K562 (cell line): ENCODE data around the gene SLC1A5. TPM values are rescaled to one million over a fixed set of nuclear protein-coding genes. Genes with fewer than 3 reads are reported as not detected.

Experiments used
- BRCA1 ChIP-seq, 2 experiments: fragments of 450-650 bp in 1 of 2; sonication (generic) in 1 of 2; formaldehyde crosslinking in 1 of 2; IDR thresholded peaks; 2 replicates each; pipeline versions ENCODE4 v1.5.0 to v1.6.1; 2017 to 2020; ENCODE audit warnings: mild to moderate bottlenecking in 1 of 2, missing genetic modification reagents in 1 of 2
- CSDE1 ChIP-seq, 2 experiments: fragments of 450-650 bp; IDR thresholded peaks; 2 replicates each; pipeline ENCODE4 v1.6.1; 2016; ENCODE audit warnings: mild to moderate bottlenecking in 1 of 2
- FOXK2 ChIP-seq, 2 experiments: fragments of 450-650 bp; IDR thresholded peaks in 1 of 2; conservative IDR thresholded peaks in 1 of 2; 2 replicates each; pipeline ENCODE4 v1.6.1; 2016; ENCODE audit warnings: low read depth in 2 of 2, mild to moderate bottlenecking in 1 of 2
- MYBL2 ChIP-seq, 2 experiments: fragments of 450-650 bp in 1 of 2; sonication (generic) in 1 of 2; formaldehyde crosslinking in 1 of 2; IDR thresholded peaks; 2 replicates each; pipeline versions ENCODE4 v1.6.1 to v1.8.1; 2017 to 2022; ENCODE audit warnings: borderline replicate concordance in 1 of 2, inconsistent platforms in 1 of 2, low read depth in 1 of 2, mild to moderate bottlenecking in 1 of 2, missing genetic modification reagents in 1 of 2, moderate library complexity in 1 of 2
- NCOA4 ChIP-seq: fragments of 450-650 bp; IDR thresholded peaks from 2 replicates; pipeline ENCODE4 v1.6.1; 2018; ENCODE audit warnings: mild to moderate bottlenecking; ENCODE audit not compliant: partially characterized antibody
- OTX1 ChIP-seq: fragments of 450-650 bp; formaldehyde crosslinking; IDR thresholded peaks from 2 replicates; pipeline ENCODE4 v1.4.0; 2022; ENCODE audit warnings: mild to moderate bottlenecking
- PCBP1 ChIP-seq: fragments of 200-400 bp; formaldehyde crosslinking; IDR thresholded peaks from 2 replicates; pipeline ENCODE4 v1.6.1; 2018; ENCODE audit warnings: mild to moderate bottlenecking, low read depth, low read length; ENCODE audit not compliant: poor library complexity, severe bottlenecking
- PHB ChIP-seq: fragments of 250-450 bp; sonication (Bioruptor Pico); IDR thresholded peaks from 2 replicates; pipeline ENCODE4 v1.5.0; 2021
- RAD51 ChIP-seq: fragments of 450-650 bp; IDR thresholded peaks from 2 replicates; pipeline ENCODE4 v1.7.1; 2016; ENCODE audit warnings: low read depth, mild to moderate bottlenecking, borderline replicate concordance
- RB1 ChIP-seq: fragments of 450-650 bp; IDR thresholded peaks from 2 replicates; pipeline ENCODE4 v1.6.1; 2017; ENCODE audit warnings: low read depth, mild to moderate bottlenecking
- SMAD1 ChIP-seq: fragments of 150-350 bp; IDR thresholded peaks from 2 replicates; pipeline ENCODE4 v1.6.1; 2014; ENCODE audit warnings: low read length, low read depth; ENCODE audit not compliant: partially characterized antibody
- SMARCB1 ChIP-seq: IDR thresholded peaks from 2 replicates; pipeline ENCODE4 v1.6.1; 2011; ENCODE audit warnings: improper control_type of control experiment, low read depth; ENCODE audit not compliant: insufficient read length
- TCF3 ChIP-seq: sonication (generic); formaldehyde crosslinking; IDR thresholded peaks from 2 replicates; pipeline ENCODE4 v1.4.0; 2020; ENCODE audit warnings: mild to moderate bottlenecking, missing genetic modification reagents
- TFAP4 ChIP-seq: sonication (generic); formaldehyde crosslinking; IDR thresholded peaks from 2 replicates; pipeline ENCODE4 v1.8.0; 2022; ENCODE audit warnings: missing genetic modification reagents, mild to moderate bottlenecking, moderate library complexity, borderline replicate concordance
- TOE1 ChIP-seq, 2 experiments: fragments of 450-650 bp in 1 of 2; sonication (generic) in 1 of 2; formaldehyde crosslinking in 1 of 2; IDR thresholded peaks; 2 replicates each; pipeline versions ENCODE4 v1.7.1 to v1.8.0; 2016 to 2022; ENCODE audit warnings: borderline replicate concordance in 2 of 2, mild to moderate bottlenecking in 2 of 2, antibody characterized with exemption in 1 of 2, inconsistent platforms in 1 of 2, low read depth in 1 of 2, missing genetic modification reagents in 1 of 2, moderate library complexity in 1 of 2
- YY1 ChIP-seq, 3 experiments: IDR thresholded peaks; 2 replicates each; pipeline ENCODE4 v1.6.1; 2011; ENCODE audit warnings: low read length in 2 of 3, mild to moderate bottlenecking in 2 of 3, moderate library complexity in 2 of 3, borderline replicate concordance in 1 of 3, control low read depth in 1 of 3, low read depth in 1 of 3; ENCODE audit not compliant: insufficient read depth in 3 of 3, insufficient replicate concordance in 2 of 3, control insufficient read depth in 1 of 3, insufficient read length in 1 of 3; ENCODE audit errors: extremely low read depth in 1 of 3
- ZNF644 ChIP-seq: fragments of 200-800 bp; sonication (Bioruptor generic); IDR thresholded peaks from 2 replicates; pipeline ENCODE4 v1.6.1; 2016; ENCODE audit warnings: low read depth, missing genetic modification characterization, missing compliant biosample characterization
- polyA plus RNA-seq, 8 experiments: library from polyadenylated mRNA; depleted of rRNA in 4 of 8; stranded (reverse) in 5 of 8; unstranded in 3 of 8; fragments of >200 nt; fragmentation: Nextera tagmentation in 2 of 8; fragmentation: Illumina TruSeq in 1 of 8; extraction: Ambion mirVana in 2 of 8; extraction: Trizol in 1 of 8; gene quantifications; 2 replicates each; pipeline versions ENCODE4 v1.2.1 to v1.2.3, GENCODE V29; 2011 to 2014; ENCODE audit warnings: inconsistent platforms in 1 of 8, missing spikeins in 1 of 8
- total RNA-seq, 7 experiments: library from RNA; depleted of rRNA in 6 of 7; stranded (reverse); fragments of >200 nt in 6 of 7; fragmentation: Illumina TruSeq in 2 of 7; extraction: Trizol in 2 of 7; gene quantifications; 2 replicates each; pipeline versions ENCODE4 v1.2.1 to v1.2.3, GENCODE V29; 2011 to 2021; ENCODE audit warnings: low replicate concordance in 1 of 7
- TF ChIP-seq, protein P1 (sequence below), 2 experiments: IDR thresholded peaks in 1 of 2; conservative IDR thresholded peaks in 1 of 2; 2 replicates each; pipeline ENCODE4 v1.6.1; 2016; ENCODE audit warnings: low read depth in 2 of 2, mild to moderate bottlenecking in 1 of 2, missing compliant biosample characterization in 1 of 2, missing genetic modification characterization in 1 of 2, moderate library complexity in 1 of 2
- TF ChIP-seq, protein P2 (sequence below), 3 experiments: IDR thresholded peaks in 2 of 3; conservative IDR thresholded peaks in 1 of 3; 2 replicates each; pipeline ENCODE4 v1.5.1; 2011 to 2012; ENCODE audit warnings: low read length in 3 of 3, mild to moderate bottlenecking in 3 of 3, control low read depth in 2 of 3, improper control_type of control experiment in 1 of 3, inconsistent platforms in 1 of 3, low read depth in 1 of 3, mixed read lengths in 1 of 3, moderate library complexity in 1 of 3; ENCODE audit not compliant: insufficient read depth in 2 of 3

Gene SLC1A5
- total and polyA plus RNA-seq, 9 of the 15 experiments (the other 6 are each of a cell fraction or from before 2014, with no cell fraction given): 31.2 to 417 (median 134) TPM

DNA sequence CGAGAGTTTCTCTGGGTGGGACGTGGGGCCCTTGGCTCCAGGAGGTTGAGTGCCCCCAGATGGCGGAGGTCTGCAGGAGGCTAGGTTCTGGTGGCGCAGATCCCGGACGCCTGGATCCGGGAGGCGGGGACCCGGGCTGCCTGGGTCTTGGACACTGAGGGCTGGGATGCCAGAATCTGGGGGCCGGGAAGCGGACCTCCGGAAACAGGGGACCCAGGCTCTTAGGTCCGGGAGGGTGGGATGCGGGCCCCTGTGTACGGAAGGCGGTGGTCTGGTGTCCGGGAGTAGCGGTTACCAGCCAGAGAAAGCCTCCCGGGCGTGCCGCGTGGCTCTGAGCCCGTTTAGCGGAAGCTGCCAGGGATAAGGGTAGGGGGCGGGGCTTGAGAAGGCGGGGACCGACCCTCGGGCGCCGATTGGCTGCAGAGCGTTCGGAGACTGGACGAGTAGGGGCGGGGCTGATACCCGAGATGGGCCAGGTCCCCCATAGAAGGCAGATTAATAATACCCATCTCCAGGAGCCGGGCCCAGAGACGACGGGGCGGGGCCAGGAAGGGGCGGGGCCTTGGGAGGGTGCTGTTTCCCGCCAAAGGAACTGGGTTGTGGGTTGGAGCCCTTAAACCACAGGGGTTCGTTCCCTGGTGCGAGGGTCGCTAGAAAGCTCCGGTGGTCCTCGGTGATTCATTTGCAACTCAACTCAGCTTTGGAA lies at the start of gene SLC1A5 (continued):
- peak; percentile 74 for TF ChIP-seq TOE1 (IDR thresholded peaks at IDR 0.05; ENCODE audit: borderline replicate concordance)
- TF ChIP-seq TOE1 (CRISPR knock-in tag; IDR thresholded peaks at IDR 0.05; ENCODE audit: borderline replicate concordance, low read depth): no peak
- TF ChIP-seq, protein P1, sequence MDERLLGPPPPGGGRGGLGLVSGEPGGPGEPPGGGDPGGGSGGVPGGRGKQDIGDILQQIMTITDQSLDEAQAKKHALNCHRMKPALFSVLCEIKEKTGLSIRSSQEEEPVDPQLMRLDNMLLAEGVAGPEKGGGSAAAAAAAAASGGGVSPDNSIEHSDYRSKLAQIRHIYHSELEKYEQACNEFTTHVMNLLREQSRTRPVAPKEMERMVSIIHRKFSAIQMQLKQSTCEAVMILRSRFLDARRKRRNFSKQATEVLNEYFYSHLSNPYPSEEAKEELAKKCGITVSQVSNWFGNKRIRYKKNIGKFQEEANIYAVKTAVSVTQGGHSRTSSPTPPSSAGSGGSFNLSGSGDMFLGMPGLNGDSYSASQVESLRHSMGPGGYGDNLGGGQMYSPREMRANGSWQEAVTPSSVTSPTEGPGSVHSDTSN (CRISPR knock-in tag; IDR thresholded peaks at IDR 0.05; ENCODE audit: low read depth): no peak
- TF ChIP-seq, protein P1 (tag; conservative IDR thresholded peaks at IDR 0.05; ENCODE audit: low read depth): no peak
- TF ChIP-seq, protein P2, sequence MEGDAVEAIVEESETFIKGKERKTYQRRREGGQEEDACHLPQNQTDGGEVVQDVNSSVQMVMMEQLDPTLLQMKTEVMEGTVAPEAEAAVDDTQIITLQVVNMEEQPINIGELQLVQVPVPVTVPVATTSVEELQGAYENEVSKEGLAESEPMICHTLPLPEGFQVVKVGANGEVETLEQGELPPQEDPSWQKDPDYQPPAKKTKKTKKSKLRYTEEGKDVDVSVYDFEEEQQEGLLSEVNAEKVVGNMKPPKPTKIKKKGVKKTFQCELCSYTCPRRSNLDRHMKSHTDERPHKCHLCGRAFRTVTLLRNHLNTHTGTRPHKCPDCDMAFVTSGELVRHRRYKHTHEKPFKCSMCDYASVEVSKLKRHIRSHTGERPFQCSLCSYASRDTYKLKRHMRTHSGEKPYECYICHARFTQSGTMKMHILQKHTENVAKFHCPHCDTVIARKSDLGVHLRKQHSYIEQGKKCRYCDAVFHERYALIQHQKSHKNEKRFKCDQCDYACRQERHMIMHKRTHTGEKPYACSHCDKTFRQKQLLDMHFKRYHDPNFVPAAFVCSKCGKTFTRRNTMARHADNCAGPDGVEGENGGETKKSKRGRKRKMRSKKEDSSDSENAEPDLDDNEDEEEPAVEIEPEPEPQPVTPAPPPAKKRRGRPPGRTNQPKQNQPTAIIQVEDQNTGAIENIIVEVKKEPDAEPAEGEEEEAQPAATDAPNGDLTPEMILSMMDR (IDR thresholded peaks at IDR 0.05 in 2 of 3, conservative IDR thresholded peaks at IDR 0.05 in 1 of 3; ENCODE audit: insufficient read depth in 2 of 3, low read depth in 1 of 3, low read length in 3 of 3): 0 out of 6 replicates have a peak, but pooled peaks of 1 of the 3 experiments have one; percentile 5
- TF ChIP-seq MYBL2 (IDR thresholded peaks at IDR 0.05; ENCODE audit: low read depth): no peak
- no peak for TF ChIP-seq MYBL2 (CRISPR knock-in tag; IDR thresholded peaks at IDR 0.05; ENCODE audit: borderline replicate concordance)
- peak in 1 of 2 experiments; percentile 67; a peak in 2 of 4 replicates for TF ChIP-seq CSDE1 (IDR thresholded peaks at IDR 0.05)
- TF ChIP-seq SMARCB1: no peak
- TF ChIP-seq SMAD1: peak; percentile 97
- no peak for TF ChIP-seq RAD51
- TF ChIP-seq NCOA4: no peak
- peak; percentile 92; the same call in 1 of the 2 replicates for TF ChIP-seq PHB
- TF ChIP-seq YY1 (IDR thresholded peaks at IDR 0.05; ENCODE audit: borderline replicate concordance in 1 of 3, control insufficient read depth in 1 of 3, extremely low read depth in 1 of 3, insufficient read depth in 3 of 3, insufficient read length in 1 of 3, insufficient replicate concordance in 2 of 3, low read depth in 1 of 3, low read length in 2 of 3): peak in 1 of 3 experiments; percentile 45
- TF ChIP-seq TCF3 (CRISPR knock-in tag): no peak; the same call in 1 of the 2 replicates
- peak; percentile 66 for TF ChIP-seq RB1
- peak; percentile 23 for TF ChIP-seq PCBP1
- no peak for TF ChIP-seq BRCA1 (IDR thresholded peaks at IDR 0.05)
- TF ChIP-seq BRCA1 (CRISPR knock-in tag; IDR thresholded peaks at IDR 0.05): no peak
- peak; percentile 85 for TF ChIP-seq TFAP4 (CRISPR knock-in tag)
- peak; percentile 25; the same call in 1 of the 2 replicates for TF ChIP-seq ZNF644 (tag)
- peak; percentile 41 to 70; a peak in 3 of 4 replicates for TF ChIP-seq FOXK2 (conservative IDR thresholded peaks at IDR 0.05 in 1 of 2, IDR thresholded peaks at IDR 0.05 in 1 of 2; ENCODE audit: low read depth in 2 of 2)
- TF ChIP-seq OTX1 (CRISPR knock-in tag): no peak
